Mesothelial cell of epicardium (in vitro differentiated cells): ENCODE measurements around the gene TMSB15A. TPM values are rescaled to one million over a fixed set of nuclear protein-coding genes. Genes with fewer than 3 reads are reported as not detected.

Source experiments
- total RNA-seq: library from RNA; stranded (reverse); gene quantifications from 3 replicates; pipeline ENCODE4 v1.2.1, GENCODE V29; 2021

The TMSB15A gene
- total RNA-seq, 1 donor from 2014 or later = 20.7 TPM

Other genes starting within 250 kb of the TMSB15A start
- gene NXF2B, start 76.7 kb downstream of the TMSB15A start, total RNA-seq = not detected in 3 replicates
- gene TCP11X2, start 44.9 kb downstream of the TMSB15A start, total RNA-seq = not detected in 3 replicates
- 16.7 to 23.1 TPM (median 19.9 TPM) in 3 replicates for gene ARMCX5, start 82.8 kb upstream of the TMSB15A start, total RNA-seq
- gene GPRASP1, start 134.7 kb upstream of the TMSB15A start, total RNA-seq = 8.8 to 10.0 TPM (median 9.6 TPM) in 3 replicates
- gene GPRASP2, start 195.7 kb upstream of the TMSB15A start, total RNA-seq = 22.5 to 25.7 TPM (median 23.5 TPM) in 3 replicates
- gene GPRASP3, start 204.0 kb upstream of the TMSB15A start, total RNA-seq = 8.4 to 10.0 TPM (median 8.5 TPM) in 3 replicates